Heart left ventricle (tissue), 13 donors: Measurements from ENCODE around the gene CENPM.

ENCODE experiments used
- CTCF ChIP-seq, 12 donors: fragments of 200-600 bp; sonication (generic) in 4 of 12; IDR thresholded peaks; one replicate each; pipeline versions ENCODE4 v1.5.0 to v1.8.0; 2018 to 2022; ENCODE audit warnings: antibody characterized with exemption in 12 of 12, mild to moderate bottlenecking in 5 of 12
- POLR2A ChIP-seq, 2 donors: fragments of 450-650 bp; IDR thresholded peaks; one replicate each; pipeline ENCODE4 v1.6.1; 2017; ENCODE audit warnings: antibody characterized with exemption in 2 of 2, mild to moderate bottlenecking in 2 of 2, moderate library complexity in 2 of 2
- donor health status: ischemic (EF 13 %, LVEDD 7.1; RV severe dilation, severe dysfunction).
- donor health status: DM: no; HTN: yes; CAD: no.
- donor health status: DM: no; HTN: no; CAD: no.
- donor health status: ischemic (EF 25% LVEDD 6.9; RV normal size, moderate dysfunction).
- donor health status: ischemic (EF 25% LVEDD 5.7; RV mildly dilated, moderate dysfunction).
- donor health status: ischemic (EF 35%, LVEDD 5.7; RV mildly dilated, moderate dysfunction).
- donor health status: nonischemic (EF 11% LVEDD 7.7; RV severe dilation, severe dysfunction).
- donor health status: DM: yes; HTN: yes; CAD: no.
- donor health status: PGD.
- donor health status: ischemic (EF 29% LVEDD 5.4; RV normal size, mild dysfunction).
- donor health status: nonischemic (EF 23%, LVEDD 6.1; RV moderate dilation, normal function).

GRCh38 chr22:41978732-41979131 lies 31.8 kb upstream of the CENPM start:
- TF ChIP-seq CTCF (IDR thresholded peaks at IDR 0.05) (no peak), POLR2A (IDR thresholded peaks at IDR 0.05) (no peak)
